H1 (cell line): ENCODE results near the gene TBC1D19.

Experiments
- SP2 ChIP-seq: IDR thresholded peaks from 2 replicates; pipeline ENCODE4 v1.6.1; 2012; ENCODE audit warnings: mild to moderate bottlenecking, low read length, inconsistent platforms
- TCF12 ChIP-seq: IDR thresholded peaks from 2 replicates; pipeline ENCODE4 v1.6.1; 2011; ENCODE audit warnings: low read depth, mild to moderate bottlenecking, low read length
- TF ChIP-seq, protein P1 (sequence below), 3 experiments: IDR thresholded peaks; 1 replicate in 2 of 3; 2 replicates in 1 of 3; pipeline versions ENCODE4 v1.5.1 to v1.6.1; 2011; ENCODE audit warnings: low read length in 3 of 3, mild to moderate bottlenecking in 3 of 3, inconsistent platforms in 2 of 3, low read depth in 1 of 3, moderate library complexity in 1 of 3; ENCODE audit not compliant: insufficient read depth in 1 of 3; ENCODE audit errors: control extremely low read depth in 1 of 3
- TF ChIP-seq, protein P2 (sequence below): IDR thresholded peaks from 2 replicates; pipeline ENCODE4 v1.6.1; 2012; ENCODE audit warnings: inconsistent platforms

DNA sequence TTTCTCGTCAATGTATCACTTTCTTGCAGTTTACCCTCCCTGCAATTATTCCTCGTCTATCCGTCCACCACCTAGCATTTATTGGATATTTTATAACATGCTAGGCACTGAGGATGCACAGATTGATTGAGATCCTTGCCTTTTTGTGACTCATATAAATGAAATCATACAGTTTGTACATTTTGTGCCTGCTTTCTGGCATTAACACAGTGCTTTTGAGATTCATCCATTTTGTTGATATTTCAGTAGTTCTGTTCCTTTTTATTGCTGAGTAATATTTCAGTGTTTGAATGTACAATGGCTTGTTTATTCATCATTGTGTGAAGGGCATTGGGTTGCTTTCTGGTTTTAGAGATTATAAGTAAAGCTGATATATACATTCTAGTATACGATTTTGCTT lies 841 bp downstream of the TBC1D19 start:
- TF ChIP-seq SP2 (no peak), TCF12 (no peak)
- TF ChIP-seq, protein P1, sequence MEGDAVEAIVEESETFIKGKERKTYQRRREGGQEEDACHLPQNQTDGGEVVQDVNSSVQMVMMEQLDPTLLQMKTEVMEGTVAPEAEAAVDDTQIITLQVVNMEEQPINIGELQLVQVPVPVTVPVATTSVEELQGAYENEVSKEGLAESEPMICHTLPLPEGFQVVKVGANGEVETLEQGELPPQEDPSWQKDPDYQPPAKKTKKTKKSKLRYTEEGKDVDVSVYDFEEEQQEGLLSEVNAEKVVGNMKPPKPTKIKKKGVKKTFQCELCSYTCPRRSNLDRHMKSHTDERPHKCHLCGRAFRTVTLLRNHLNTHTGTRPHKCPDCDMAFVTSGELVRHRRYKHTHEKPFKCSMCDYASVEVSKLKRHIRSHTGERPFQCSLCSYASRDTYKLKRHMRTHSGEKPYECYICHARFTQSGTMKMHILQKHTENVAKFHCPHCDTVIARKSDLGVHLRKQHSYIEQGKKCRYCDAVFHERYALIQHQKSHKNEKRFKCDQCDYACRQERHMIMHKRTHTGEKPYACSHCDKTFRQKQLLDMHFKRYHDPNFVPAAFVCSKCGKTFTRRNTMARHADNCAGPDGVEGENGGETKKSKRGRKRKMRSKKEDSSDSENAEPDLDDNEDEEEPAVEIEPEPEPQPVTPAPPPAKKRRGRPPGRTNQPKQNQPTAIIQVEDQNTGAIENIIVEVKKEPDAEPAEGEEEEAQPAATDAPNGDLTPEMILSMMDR (IDR thresholded peaks at IDR 0.05; ENCODE audit: control extremely low read depth in 1 of 3, insufficient read depth in 1 of 3, low read depth in 1 of 3, low read length in 3 of 3) = no peak
- TF ChIP-seq, protein P2, sequence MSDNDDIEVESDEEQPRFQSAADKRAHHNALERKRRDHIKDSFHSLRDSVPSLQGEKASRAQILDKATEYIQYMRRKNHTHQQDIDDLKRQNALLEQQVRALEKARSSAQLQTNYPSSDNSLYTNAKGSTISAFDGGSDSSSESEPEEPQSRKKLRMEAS = no peak
